Measurements from ENCODE around the gene MGRN1.

Gene MGRN1

GRCh38 chr16:4654964-4655590 is 30.5 kb downstream of the MGRN1 start:
- DNase-seq: no peak

- DNase-seq: no peak
Measured at GRCh38 chr16:4655801-4656200, 31.2 kb downstream of the MGRN1 start.

GRCh38 chr16:4656221-4656620 is 31.6 kb downstream of the MGRN1 start:
- DNase-seq: no peak

- DNase-seq: no peak
Measured at GRCh38 chr16:4656695-4657686, 32.4 kb downstream of the MGRN1 start.

- DNase-seq: no peak
Measured at GRCh38 chr16:4659363-4660353, 35.0 kb downstream of the MGRN1 start.

GRCh38 chr16:4660454-4661007 is 35.9 kb downstream of the MGRN1 start:
- DNase-seq: peak; percentile 71 to 87 (median 84)

GRCh38 chr16:4661661-4662060 is 37.0 kb downstream of the MGRN1 start:
- peak in 3 of 4 experiments; percentile 15 to 33 (median 21) for DNase-seq

- DNase-seq: no peak
Measured at GRCh38 chr16:4663465-4663776, 38.8 kb downstream of the MGRN1 start.

- peak; percentile 94 to 98 (median 96) for DNase-seq
Measured at GRCh38 chr16:4663777-4664465, 39.3 kb downstream of the MGRN1 start.

GRCh38 chr16:4664538-4665418 is 40.2 kb downstream of the MGRN1 start:
- peak; percentile 72 to 86 (median 84) for DNase-seq

- DNase-seq: no peak
Measured at GRCh38 chr16:4666537-4667202, 42.0 kb downstream of the MGRN1 start.

- DNase-seq: no peak
Measured at GRCh38 chr16:4667203-4667963, 42.8 kb downstream of the MGRN1 start.

GRCh38 chr16:4668313-4668960 is 43.8 kb downstream of the MGRN1 start:
- DNase-seq: no peak

GRCh38 chr16:4673387-4674046 is 48.9 kb downstream of the MGRN1 start:
- DNase-seq: no peak

- DNase-seq: no peak
Measured at GRCh38 chr16:4674926-4675530, 50.4 kb downstream of the MGRN1 start.

GRCh38 chr16:4675864-4676786 is 51.5 kb downstream of the MGRN1 start:
- peak; percentile 23 to 63 (median 48) for DNase-seq

- DNase-seq: no peak
Measured at GRCh38 chr16:4676831-4677230, 52.2 kb downstream of the MGRN1 start.

Measured in suppressor macrophage (primary cell).